Measurements from ENCODE around the gene EHD3. TPM values are rescaled to one million over a fixed set of nuclear protein-coding genes. Genes with fewer than 3 reads are reported as not detected.

EHD3 gene
- total RNA-seq, 2 donors from 2014 or later = 1.0 to 1.1 TPM

GRCh38 chr2:31247711-31248110 is 13.8 kb downstream of the EHD3 start:
- H3K36me3 ChIP-seq = no peaks in the 10 kb centered on the region
- H3K9ac ChIP-seq (ENCODE audit: low read depth in 2 of 2, low read length in 2 of 2) = no peak overlapping the region
- DNase-seq = no peak
- TF ChIP-seq CTCF (IDR thresholded peaks at IDR 0.05) = no peak
- H3K27me3 ChIP-seq = no peaks in the 10 kb centered on the region
- H3K9me3 ChIP-seq = no peaks in the 10 kb centered on the region
- H3K4me1 ChIP-seq = no peaks in the 10 kb centered on the region
- no peak overlapping the region for H3K4me3 ChIP-seq
- intact Hi-C loops (cut with DNase I) = no loop called here
- no peak overlapping the region for H3K27ac ChIP-seq

- no peak overlapping the region for H3K27ac ChIP-seq
- no peak for TF ChIP-seq CTCF (IDR thresholded peaks at IDR 0.05)
- no peaks in the 10 kb centered on the region for H3K9me3 ChIP-seq
- no peaks in the 10 kb centered on the region for H3K4me1 ChIP-seq
- intact Hi-C loops (cut with DNase I) = no loop called here
- no peak overlapping the region for H3K9ac ChIP-seq (ENCODE audit: low read depth in 2 of 2, low read length in 2 of 2)
- no peaks in the 10 kb centered on the region for H3K36me3 ChIP-seq
- H3K4me3 ChIP-seq = no peak overlapping the region
- DNase-seq = no peak
- no peaks in the 10 kb centered on the region for H3K27me3 ChIP-seq
These were observed 14.2 kb downstream of the EHD3 start for GRCh38 chr2:31248139-31248538.

DNA sequence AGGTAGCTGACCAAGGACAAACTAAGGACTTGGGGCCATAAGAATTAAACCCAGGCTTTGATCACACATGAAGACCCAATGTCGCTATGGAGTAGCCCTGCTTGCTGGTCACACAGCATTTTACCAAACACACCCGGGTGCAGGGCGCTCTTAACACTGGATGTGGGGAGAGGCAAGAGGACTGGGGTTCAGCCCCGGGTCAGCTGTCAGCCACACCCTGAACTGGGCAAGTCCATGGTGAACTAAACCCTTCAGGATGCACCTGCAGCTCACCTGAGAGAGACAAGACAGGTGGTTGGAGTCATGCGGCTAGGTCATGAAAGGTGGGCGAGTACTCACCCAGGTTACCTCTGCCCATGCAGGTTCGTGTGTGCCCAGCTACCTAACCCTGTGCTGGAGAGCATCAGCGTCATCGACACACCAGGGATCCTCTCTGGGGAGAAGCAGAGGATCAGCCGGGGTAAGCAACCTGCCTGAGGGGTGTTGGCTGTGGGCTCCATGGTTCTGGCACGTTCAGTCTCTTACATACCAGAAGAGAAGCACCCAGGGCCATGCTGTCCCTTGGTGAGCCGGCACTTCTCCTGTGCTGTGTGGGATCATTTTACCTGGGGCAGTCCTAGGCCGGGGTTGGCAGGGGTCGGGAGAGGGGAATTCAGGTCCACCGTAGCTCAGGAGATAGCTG is 15.2 kb downstream of the EHD3 start:
- Histone ChIP-seq H3K9ac (ENCODE audit: low read depth in 2 of 2, low read length in 2 of 2) (no peak overlapping the region), H3K9me3 (no peaks in the 10 kb centered on the region), H3K36me3 (no peaks in the 10 kb centered on the region), H3K27me3 (no peaks in the 10 kb centered on the region), H3K27ac (no peak overlapping the region), H3K4me1 (no peaks in the 10 kb centered on the region), H3K4me3 (no peak overlapping the region)
- intact Hi-C loops (cut with DNase I) = no loop called here
- no peak for DNase-seq
- no peak for TF ChIP-seq CTCF (IDR thresholded peaks at IDR 0.05)

DNA sequence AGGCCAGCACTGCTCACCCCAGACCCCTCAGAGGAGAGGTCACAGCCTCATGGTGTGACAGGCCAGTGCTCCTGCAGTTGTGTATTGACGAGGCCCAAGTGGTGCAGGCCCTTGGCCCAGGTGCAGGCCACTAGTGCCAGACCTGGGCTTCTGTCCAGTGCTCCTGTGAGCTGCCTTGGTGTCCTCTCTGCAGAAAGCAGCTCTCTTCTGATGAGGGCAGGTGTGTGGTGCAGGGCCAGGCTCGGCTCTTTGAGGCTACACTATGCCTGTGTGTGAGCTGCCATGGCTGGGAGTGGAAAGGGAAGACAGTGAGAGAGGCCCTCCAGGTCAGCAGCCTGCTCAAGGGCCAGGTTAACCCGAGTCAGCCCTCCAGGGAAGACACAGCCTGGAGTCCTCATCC is 17.1 kb downstream of the EHD3 start:
- intact Hi-C loops (cut with DNase I) = no loop called here
- no peak for DNase-seq
- no peaks in the 10 kb centered on the region for H3K9me3 ChIP-seq
- no peaks in the 10 kb centered on the region for H3K4me1 ChIP-seq
- no peaks in the 10 kb centered on the region for H3K36me3 ChIP-seq
- no peak overlapping the region for H3K27ac ChIP-seq
- H3K4me3 ChIP-seq = no peak overlapping the region
- H3K9ac ChIP-seq (ENCODE audit: low read depth in 2 of 2, low read length in 2 of 2) = no peak overlapping the region
- no peak for TF ChIP-seq CTCF (IDR thresholded peaks at IDR 0.05)
- H3K27me3 ChIP-seq = no peaks in the 10 kb centered on the region

DNA sequence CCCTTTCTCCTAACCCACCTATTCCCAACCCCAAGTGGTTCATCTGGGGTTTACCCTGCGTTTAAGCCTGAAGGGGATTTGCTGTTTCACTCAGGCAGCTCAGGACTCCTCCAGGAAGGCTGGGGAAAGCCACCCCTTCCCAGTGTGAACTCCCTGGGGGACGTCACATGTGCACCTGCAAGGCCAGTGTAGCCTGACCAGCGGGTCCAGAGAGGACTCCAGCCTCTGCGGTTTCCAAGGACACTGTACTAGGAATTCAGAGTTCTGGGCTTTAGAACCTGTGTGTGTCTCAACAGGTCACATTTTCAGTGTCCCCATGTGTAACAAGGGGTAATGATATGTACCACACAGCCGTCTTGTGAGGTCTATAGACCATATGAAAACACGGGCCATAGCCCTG is 17.9 kb downstream of the EHD3 start:
- TF ChIP-seq CTCF (IDR thresholded peaks at IDR 0.05) = no peak
- Histone ChIP-seq H3K27me3 (no peaks in the 10 kb centered on the region), H3K9ac (ENCODE audit: low read depth in 2 of 2, low read length in 2 of 2) (no peak overlapping the region), H3K4me1 (no peaks in the 10 kb centered on the region), H3K36me3 (no peaks in the 10 kb centered on the region), H3K27ac (no peak overlapping the region), H3K9me3 (no peaks in the 10 kb centered on the region), H3K4me3 (no peak overlapping the region)
- DNase-seq = no peak
- intact Hi-C loops (cut with DNase I) = no loop called here

Measured in colonic mucosa (tissue), 4 donors.